ENCODE data around the gene CMTM4.
"Not testable (repeated sequence)": the region's sequence is repeated elsewhere in the genome, so short reads cannot be mapped to it uniquely, and the experiment has no call there.

The CMTM4 gene

DNA sequence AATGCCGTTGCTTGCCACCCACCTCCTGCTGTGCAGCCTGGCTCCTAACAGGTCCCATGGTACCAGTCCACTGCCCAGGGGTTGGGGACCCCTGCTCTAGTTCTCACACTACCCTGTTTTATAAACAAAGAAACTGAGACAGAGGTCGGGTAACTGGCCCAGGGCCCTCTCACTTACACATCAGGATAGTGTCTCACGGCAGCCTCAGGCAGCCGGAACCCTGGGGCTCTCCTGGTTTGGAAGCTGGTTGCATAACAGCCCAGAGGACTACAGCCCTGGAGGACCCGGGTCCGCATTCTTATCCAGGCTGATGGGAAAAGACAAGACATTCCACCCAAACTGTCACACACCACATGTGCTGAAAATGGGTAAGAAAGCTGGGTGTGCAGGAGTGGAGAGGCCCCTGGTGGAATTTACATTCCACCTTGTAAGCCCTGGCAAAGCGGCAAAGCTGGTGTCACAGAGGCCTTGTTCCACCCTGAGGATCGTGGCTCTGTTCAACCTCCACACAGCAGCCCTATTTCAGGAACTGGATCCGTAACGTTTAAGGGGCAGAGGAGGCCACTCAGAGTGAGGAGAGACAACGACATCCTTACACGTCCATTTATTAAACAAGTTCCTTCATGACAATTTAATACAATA, 82.3 kb downstream of the CMTM4 start:
- DNase-seq = no peak

DNA sequence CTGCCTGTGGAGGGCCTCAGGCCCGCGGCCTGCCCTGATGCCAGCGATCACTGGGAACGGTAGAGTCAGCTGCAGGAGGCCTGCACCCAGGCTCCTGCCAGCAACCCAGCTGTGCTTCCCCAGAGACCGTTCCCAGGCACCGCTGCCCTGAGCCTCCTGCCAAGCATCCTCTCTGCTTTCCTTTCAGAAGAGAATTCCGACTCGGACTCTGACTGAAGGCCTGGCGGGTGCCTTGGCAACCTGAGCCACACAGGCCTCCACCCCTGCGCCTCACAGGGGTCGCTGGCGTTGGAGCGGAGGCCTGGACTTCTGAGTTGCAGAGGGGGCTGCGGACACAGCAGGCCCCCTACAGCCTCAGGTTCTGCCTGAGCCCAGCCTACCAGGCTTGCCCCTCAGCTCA, 84.1 kb downstream of the CMTM4 start:
- DNase-seq = no peak

GRCh38 chr16:66611911-66612310, 84.6 kb downstream of the CMTM4 start:
- DNase-seq = not testable (repeated sequence)

DNA sequence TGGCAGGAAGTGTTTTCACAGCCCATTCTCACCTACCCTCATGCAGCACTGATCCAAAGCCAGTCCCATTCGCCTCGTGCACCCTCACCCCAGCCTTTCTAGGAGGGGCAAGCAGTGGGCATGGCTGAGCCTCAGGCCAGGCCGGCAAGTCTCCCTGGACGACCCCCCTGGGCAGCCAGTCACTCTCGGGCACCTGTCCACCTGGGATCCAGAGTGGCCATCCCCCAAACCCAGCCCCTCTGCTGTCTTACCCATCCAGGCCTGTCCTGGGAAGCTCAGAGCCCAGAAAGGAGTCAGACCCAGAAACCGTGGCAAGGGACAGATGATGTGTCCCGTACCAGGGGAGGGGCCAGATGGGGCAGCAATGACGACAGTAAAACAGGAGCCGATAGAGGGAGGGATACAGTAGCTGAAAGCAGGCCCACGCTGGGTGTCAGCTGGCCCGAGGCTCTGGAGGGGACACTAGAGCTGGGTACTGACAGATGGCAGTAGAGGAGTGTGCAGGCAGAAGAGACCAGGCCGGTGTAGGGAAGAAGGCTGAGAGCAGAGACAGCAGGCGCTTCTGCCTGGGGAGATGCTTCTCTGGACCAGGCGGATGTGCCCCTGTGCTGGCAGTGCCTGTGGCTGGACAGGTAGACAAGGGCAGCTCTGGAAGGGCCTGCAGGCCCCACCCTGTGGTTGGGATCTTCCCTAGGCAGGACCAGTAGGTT, 86.3 kb downstream of the CMTM4 start:
- no peak for DNase-seq

GRCh38 chr16:66609139-66609510, 87.4 kb downstream of the CMTM4 start:
- DNase-seq = no peak

- peak; percentile 60 to 80 (median 72) for DNase-seq
Measured at GRCh38 chr16:66608241-66609138, 88.1 kb downstream of the CMTM4 start.

- no peak for DNase-seq
Measured at GRCh38 chr16:66605979-66606751, 90.4 kb downstream of the CMTM4 start.

DNA sequence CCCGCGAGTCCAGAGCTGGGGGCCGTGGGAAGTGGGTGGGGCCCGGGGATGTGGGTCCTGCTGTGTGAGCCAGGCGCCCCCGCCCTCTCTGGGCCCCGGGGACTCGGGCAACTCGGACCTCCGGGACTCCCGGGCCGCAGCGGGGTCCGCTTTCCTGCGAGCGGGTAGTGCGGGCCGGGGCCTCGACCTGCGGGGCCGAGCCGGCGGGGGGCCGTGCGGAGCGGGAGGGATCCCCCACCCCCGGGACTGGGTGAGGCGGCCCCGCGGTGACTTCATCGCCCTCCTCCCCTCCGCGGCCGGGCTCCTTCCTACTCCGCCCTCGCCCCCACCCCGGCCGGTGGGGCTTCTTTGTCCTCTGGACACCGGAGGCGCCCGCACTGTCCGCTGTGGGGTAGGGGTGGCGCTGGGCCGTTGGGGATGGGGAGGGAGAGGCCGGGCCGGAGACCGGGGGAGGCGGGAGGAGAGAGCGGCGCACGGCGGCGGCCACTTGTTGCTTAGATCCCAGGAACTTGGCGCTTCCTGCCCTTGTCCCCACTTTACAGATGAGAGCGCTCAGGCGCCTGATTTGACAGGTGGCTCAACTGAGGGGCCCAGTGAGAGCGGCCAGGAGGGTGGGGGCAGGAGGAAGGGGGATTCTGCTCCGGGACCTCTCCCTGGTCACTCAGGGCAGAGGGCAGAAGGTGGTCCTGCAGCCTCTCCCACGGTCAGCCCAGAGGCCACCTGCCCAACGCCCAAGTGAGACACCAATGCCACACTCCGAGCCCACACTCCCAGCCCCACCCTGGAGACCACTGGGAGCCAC, 91.2 kb downstream of the CMTM4 start:
- peak in 3 of 5 donors; percentile 23 to 27 (median 26) for DNase-seq

DNA sequence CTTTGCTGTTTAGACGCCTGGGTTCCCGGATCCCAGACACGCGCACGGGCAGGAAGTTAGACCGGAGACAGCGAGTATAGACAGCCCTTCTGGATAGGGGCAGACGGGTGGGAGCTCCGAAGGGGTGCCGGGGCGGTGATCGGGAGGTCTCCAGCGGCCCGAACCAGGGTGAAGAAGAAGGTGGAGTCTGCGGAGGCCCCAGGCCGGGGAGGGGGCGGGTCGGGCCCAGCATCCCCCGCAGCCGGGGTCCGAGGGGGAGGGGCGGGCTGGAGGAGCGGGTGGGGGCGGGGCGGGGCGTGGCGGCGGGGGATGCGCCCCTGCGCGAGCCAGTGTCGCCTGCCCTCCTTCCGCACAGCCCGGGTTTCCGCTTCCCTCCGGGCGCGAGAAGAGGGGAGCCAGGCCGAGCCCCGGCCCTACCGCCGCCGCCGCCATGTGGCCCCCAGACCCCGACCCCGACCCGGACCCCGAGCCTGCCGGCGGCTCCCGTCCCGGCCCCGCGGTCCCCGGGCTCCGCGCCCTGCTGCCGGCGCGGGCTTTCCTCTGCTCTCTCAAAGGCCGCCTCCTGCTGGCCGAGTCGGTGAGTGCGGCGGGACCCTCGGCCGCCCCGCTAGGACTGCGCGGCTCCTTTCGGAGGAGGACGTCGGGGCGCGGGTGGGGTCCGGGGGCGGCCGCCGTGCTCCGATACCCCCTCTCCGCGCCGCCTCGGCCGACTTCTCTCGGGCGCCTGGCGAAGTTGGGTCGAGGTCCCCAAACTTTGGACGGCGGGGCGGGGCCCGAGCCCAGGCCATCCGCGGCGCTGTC, 92.0 kb downstream of the CMTM4 start, which contains the start of gene CMTM3:
TSS of gene CMTM3 (plus strand) at position 329 of the 801 bp plus-strand sequence. CDS start at position 431, 102 bp downstream.
- peak; percentile 45 to 74 (median 57) for DNase-seq

DNA sequence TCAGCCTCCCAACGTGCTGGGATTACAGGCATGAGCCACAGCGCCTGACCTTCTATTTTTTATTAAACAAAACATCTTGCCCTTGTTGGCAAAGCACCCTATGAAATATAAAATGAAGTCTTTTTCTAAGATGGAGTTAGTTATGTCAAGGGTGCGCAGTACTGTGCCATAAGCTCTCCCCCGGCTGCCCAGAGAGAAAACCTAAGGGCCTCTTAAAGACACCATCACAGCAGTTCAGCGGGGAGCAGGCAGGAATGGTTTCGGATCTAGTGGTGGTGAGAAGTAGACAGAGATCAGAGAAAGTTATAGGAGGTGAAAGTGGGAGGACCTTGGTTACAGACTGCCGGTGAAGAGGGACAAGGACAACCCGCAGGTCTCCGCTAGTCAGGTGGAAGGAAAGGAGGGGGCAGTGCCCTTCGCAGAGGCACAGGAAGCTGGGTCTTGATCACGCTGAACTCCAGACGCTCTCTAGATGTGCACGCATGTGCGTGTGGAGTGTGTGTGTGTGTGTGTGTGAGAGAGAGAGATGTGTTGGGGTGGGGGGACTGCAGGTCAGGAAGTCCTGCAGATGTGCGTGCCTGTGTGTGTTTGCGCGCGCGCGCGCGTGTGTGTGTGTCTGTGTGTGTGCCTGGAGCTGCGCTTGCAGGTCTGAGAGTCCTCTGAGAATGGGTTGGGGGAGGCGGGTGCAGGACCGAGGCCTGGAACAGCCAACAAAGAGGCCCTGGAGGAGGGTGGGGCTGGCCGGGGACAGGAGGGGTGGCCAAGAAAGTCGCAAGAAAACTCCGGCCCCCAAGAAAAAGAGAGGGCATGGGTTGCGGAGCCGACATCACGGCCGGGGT, 92.8 kb downstream of the CMTM4 start:
- peak; percentile 51 to 93 (median 64) for DNase-seq

DNA sequence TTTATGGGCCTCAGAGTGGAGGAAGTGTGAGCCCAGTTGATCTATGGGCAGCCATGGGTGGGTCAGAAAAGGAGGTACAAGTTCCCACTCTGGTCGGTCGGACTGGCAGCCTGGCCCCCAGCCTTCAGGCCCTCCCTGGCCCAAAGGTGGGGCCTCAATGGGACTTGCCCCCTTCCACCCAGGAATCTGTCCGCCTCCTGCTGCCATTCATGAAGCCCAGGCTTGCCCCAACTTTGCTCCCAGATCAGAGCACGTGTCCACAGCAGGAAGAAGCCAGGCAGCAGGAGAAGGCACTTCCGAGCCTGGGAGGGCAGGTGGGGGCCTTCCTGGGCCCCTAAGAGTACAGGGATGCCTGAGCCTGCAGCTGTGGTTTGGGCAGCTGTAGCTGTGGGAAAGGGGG, 95.1 kb downstream of the CMTM4 start:
- no peak for DNase-seq

DNA sequence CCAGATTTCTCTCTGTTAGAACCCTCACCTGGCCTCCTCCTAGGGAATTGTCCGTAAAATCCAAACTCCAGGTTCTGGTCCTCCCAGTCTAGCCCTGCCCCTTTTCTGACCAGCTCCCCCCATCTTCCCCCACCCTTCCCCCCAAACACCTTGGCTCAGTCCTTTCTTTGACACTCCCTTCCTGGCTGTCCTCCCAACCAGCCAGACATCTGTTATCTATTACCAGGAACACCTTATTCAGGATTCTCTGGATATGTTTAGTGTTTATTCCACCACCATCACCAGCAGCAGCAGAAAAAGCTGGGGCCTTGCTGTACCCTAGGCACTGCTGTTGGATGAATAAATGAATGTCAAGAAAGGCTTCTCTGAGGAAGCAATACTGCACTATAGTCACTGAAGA, 96.1 kb downstream of the CMTM4 start:
- DNase-seq = no peak

DNA sequence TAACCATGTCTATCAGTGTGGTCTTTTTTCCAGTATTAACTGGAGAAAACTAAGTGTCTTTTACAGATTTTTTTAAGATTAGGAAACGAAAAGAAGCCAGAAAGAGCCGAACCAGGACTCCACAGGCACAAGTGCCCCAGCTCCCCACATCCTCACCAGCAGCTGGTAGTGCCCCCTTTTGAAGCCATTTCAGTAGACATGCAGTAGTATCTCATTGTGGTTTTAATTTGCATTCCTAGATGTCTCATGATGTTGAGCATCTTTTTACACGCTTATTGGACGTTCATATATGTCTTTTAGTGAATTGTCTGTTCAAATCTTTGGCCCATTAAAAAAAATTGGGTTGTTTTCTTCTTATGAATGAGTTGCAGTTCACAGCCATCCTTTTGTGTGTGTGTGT, 96.8 kb downstream of the CMTM4 start:
- DNase-seq = peak in 1 of 5 donors; percentile 20

DNA sequence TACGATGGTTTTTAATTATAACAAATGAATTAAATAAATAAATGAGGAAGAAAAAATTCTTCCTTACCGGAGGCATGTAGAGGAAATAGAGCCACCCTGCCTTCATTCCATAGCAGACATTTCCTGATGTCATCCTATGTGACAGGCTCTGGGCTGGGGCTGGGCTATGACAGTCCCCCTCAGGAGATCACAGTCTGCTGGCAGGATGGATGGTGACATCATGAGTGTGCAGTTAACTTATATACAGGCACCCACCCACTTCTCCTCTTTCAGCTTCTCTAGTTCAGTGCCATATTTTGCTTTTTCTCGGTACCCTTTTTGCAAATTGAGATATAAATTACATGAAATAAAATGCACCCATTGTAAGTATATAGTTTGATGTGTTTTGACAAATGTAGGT, 98.4 kb downstream of the CMTM4 start:
- peak in 1 of 5 donors; percentile 58 for DNase-seq

DNA sequence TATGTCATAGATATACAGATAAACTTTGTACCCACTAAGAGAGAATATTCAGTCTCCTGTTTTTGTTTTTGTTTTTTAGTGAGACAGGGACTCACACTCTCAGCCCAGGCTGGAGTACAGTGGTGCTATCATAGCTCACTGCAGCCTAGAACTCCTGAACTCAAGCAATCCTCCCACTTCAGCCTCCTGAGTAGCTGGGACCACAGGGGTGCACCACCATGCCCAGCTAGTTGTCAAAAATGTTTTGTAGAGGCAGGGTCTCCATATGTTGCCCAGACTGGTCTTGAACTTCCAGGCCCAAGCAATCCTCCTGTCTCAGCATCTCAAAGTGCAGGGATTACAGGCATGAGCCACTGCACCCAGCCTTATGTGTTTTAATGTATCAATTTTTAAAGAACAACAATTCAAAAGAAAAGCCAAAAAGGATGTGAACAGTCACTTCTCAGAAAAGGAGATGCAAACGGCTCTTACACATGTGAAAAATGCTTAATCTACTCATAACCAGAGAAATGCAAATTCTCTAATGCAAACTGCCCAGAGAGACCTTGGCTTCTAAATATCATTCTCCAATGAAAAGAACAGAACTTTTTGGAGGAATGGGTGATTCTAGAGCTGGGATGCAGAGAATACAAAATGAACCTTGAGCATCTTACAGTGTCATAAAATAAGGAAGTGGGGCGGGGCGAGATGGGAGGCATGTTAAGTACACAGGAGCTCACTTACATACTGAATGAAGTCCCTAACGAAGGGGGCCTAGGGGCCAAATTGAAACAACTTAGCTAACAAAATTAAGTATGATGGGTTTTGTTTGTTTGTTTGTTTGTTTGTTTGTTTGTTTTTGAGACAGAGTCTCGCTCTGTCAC, 99.3 kb downstream of the CMTM4 start:
- DNase-seq = peak in 1 of 5 donors; percentile 77

DNA sequence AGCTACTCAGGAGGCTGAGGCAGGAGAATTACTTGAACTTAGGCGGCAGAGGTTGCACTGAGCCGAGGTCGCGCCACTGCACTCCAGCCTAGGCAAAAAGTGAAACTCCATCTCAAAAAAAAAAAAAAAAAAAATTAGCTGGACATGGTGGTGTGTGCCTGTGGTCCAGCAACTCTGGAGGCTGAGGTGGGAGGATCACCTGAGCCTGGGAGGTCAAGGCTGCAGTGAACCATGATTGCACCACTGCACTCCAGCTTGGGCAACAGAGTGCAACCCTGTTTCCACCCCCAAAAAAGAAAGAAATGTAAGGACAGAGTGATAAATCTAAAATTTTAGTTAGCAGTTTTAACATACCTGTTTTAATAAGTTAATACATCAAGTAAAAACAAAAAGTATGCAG, 100.0 kb downstream of the CMTM4 start:
- DNase-seq = not testable (repeated sequence)

DNA sequence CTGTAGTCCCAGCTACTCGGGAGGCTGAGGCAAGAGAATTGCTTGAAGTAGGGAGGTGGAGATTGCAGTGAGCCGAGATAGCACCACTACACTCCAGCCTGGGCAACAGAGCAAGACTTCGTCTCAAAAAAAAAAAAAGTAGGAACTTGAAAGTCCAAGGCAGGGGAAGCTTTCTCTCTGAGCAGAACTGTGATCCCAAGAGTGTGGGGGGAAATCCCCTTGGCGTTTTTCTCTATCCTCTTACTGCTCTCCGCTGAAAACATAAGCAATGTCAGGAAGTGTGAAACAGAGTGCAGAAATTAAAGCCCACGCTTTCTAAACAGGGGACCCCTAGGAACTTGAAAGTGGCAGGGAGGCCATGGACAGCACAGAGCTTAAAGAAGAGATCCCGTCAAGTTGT, 101.8 kb downstream of the CMTM4 start:
- no peak for DNase-seq

GRCh38 chr16:66592814-66593213, 103.7 kb downstream of the CMTM4 start:
- DNase-seq = no peak

GRCh38 chr16:66592241-66592640, 104.3 kb downstream of the CMTM4 start:
- no peak for DNase-seq

Data from T-helper 1 cell (primary cell).